Left ventricle myocardium inferior (tissue), 1 donor: Measurements from ENCODE around the gene HNF4A. TPM values are rescaled to one million over a fixed set of nuclear protein-coding genes. Genes with fewer than 3 reads are reported as not detected.

Source experiments
- DNase-seq: peaks from one replicate; pipeline ENCODE4 v3.0.0-alpha.2; 2020
- H3K27ac ChIP-seq: fragments of 200-600 bp; replicated peaks from 2 replicates; pipeline ENCODE4 v1.8.0; 2021
- H3K27me3 ChIP-seq: fragments of 200-600 bp; 2 replicates; pipeline ENCODE4 v1.8.0; 2021; ENCODE audit warnings: low read depth
- H3K36me3 ChIP-seq: fragments of 200-600 bp; 2 replicates; pipeline ENCODE4 v1.8.0; 2021
- H3K4me1 ChIP-seq: fragments of 200-600 bp; 2 replicates; pipeline ENCODE4 v1.8.0; 2021
- H3K4me3 ChIP-seq: fragments of 200-600 bp; 2 replicates; pipeline ENCODE4 v1.8.0; 2021; ENCODE audit warnings: mild to moderate bottlenecking, moderate library complexity
- H3K9me3 ChIP-seq: fragments of 200-600 bp; replicated peaks from 2 replicates; pipeline ENCODE4 v1.8.0; 2021
- CTCF ChIP-seq: fragments of 200-600 bp; IDR thresholded peaks from 2 replicates; pipeline ENCODE4 v1.8.0; 2021; ENCODE audit warnings: antibody characterized with exemption, mild to moderate bottlenecking, borderline replicate concordance
- intact Hi-C: fragments of 100-400 bp; cut with micrococcal nuclease; formaldehyde crosslinking; loops from one replicate; pipeline ENCODE4 v1.11.0; 2022
- total RNA-seq: library from RNA; stranded (reverse); fragmentation: NEBNext Ultra II Directional; extraction: Animal tissue kit (Norgen Biotek cat#: 25700); gene quantifications from one replicate; pipeline ENCODE4 v1.2.1, GENCODE V29; 2021
- donor health status: DM: no; HTN: yes; CAD: no; lungs with severe emphysema.

Gene HNF4A
- total RNA-seq, 1 donor from 2014 or later = not detected

- Histone ChIP-seq H3K4me1 (no peaks in the 10 kb centered on the region), H3K9me3 (no peaks in the 10 kb centered on the region)
- TF ChIP-seq CTCF = no peak
Observed at GRCh38 chr20:44362466-44362940, 7.0 kb downstream of the HNF4A start.

DNA sequence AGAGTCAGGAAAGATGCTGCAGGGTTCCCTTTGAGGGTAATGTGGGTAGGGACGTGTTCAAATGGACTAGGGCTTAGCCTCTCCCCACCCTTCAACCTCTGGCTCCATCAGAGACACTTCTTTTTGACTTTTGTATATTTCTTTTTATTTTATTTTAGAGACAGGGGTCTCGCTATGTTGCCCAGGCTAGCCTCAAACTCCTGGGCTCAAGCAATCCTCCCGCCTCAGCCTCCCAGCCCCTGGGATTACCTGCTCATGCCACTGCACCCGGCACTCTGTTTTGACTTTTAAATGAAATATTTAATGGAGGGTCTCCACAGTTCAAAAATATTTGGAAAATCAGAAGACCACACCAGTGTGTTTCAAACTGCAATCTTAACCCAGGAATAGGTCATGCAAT is 8.6 kb downstream of the HNF4A start:
- Histone ChIP-seq H3K9me3 (no peaks in the 10 kb centered on the region), H3K36me3 (no peaks in the 10 kb centered on the region), H3K4me1 (no peaks in the 10 kb centered on the region), H3K27me3 (no peaks in the 10 kb centered on the region), H3K27ac (no peak overlapping the region), H3K4me3 (no peak overlapping the region)
- intact Hi-C loops = no loop called here
- DNase-seq = no peak
- no peak for TF ChIP-seq CTCF

More at GRCh38 chr20:44362466-44362940, 7.0 kb downstream of the HNF4A start:
- H3K27ac ChIP-seq = no peak overlapping the region
- H3K36me3 ChIP-seq = no peaks in the 10 kb centered on the region
- no peak for DNase-seq
- H3K27me3 ChIP-seq = peaks cover 8% of the 10 kb centered on the region
- intact Hi-C loops = no loop called here
- no peak overlapping the region for H3K4me3 ChIP-seq

- no peaks in the 10 kb centered on the region for H3K27me3 ChIP-seq
- intact Hi-C loops = no loop called here
- no peak for DNase-seq
- H3K9me3 ChIP-seq = no peaks in the 10 kb centered on the region
- TF ChIP-seq CTCF = no peak
- no peaks in the 10 kb centered on the region for H3K4me1 ChIP-seq
- no peak overlapping the region for H3K27ac ChIP-seq
- H3K36me3 ChIP-seq = no peaks in the 10 kb centered on the region
- no peak overlapping the region for H3K4me3 ChIP-seq
Observed at GRCh38 chr20:44364780-44365179, 9.3 kb downstream of the HNF4A start.

DNA sequence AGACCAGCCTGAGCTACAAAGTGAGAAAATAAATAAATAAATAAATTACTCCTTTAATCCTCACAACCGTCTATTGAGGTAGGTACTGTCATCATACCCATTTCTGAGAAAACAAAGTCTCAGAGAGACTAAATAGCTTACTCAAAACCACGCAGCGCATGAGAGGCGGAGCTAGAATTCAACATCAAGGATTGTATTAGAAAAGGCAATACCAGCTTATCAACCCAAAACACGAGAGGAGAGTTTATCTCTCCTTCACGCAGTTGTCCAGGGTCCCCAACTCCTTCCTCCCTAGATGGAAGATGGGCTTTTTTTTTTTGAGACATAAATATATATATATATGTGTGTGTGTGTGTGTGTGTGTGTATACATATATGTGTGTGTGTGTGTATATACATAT is 12.2 kb downstream of the HNF4A start:
- no peaks in the 10 kb centered on the region for H3K9me3 ChIP-seq
- H3K27ac ChIP-seq = no peak overlapping the region
- intact Hi-C loops = no loop called here
- TF ChIP-seq CTCF = no peak
- H3K4me3 ChIP-seq = no peak overlapping the region
- no peaks in the 10 kb centered on the region for H3K4me1 ChIP-seq
- no peaks in the 10 kb centered on the region for H3K36me3 ChIP-seq
- H3K27me3 ChIP-seq = no peaks in the 10 kb centered on the region
- no peak for DNase-seq

DNA sequence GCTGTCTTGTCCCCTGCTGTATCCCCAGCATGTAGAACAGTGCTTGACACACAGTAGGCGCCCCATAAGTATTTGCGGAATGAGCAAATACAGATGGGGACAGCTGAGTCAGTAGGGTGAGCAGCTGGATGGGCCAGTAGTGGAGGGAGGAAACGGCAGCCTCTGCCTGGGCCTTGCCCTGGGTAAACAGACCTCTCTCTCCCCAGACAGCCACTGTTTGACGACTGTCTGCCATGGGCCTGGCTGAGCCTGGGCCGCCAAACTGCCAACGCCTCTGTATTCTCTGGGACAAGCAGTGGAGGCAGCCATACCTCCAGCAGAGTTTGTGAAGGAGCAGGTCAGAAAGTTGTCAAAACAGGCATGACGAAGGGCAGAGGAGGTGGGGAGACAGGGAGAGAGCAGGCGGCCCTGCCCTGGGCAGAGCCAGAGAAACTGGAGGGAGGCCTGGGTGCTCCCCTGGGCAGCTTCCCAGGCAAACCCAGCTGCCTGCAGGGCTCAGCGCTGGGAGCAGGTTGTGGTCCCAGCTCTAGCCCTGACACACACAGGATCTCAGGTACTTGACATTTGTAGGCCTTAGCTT is 15.2 kb downstream of the HNF4A start:
- Histone ChIP-seq H3K36me3 (no peaks in the 10 kb centered on the region), H3K9me3 (no peaks in the 10 kb centered on the region), H3K27me3 (peaks cover 9% of the 10 kb centered on the region), H3K27ac (no peak overlapping the region), H3K4me3 (no peak overlapping the region), H3K4me1 (no peaks in the 10 kb centered on the region)
- intact Hi-C loops = no loop called here
- no peak for TF ChIP-seq CTCF
- DNase-seq = no peak
